GM12875 (cell line): ENCODE results near the gene FOXN3.

Experiments
- H3K4me3 ChIP-seq: one replicate; pipeline ENCODE4 v1.5.1; 2011; ENCODE audit warnings: low read depth, low read length, control low read depth
- TF ChIP-seq, protein P1 (sequence below): IDR thresholded peaks from 2 replicates; pipeline ENCODE4 v1.5.1; 2011; ENCODE audit warnings: low read depth, mild to moderate bottlenecking, control low read depth, inconsistent platforms, low read length, moderate library complexity, borderline replicate concordance; ENCODE audit not compliant: insufficient read depth

The FOXN3 gene

DNA sequence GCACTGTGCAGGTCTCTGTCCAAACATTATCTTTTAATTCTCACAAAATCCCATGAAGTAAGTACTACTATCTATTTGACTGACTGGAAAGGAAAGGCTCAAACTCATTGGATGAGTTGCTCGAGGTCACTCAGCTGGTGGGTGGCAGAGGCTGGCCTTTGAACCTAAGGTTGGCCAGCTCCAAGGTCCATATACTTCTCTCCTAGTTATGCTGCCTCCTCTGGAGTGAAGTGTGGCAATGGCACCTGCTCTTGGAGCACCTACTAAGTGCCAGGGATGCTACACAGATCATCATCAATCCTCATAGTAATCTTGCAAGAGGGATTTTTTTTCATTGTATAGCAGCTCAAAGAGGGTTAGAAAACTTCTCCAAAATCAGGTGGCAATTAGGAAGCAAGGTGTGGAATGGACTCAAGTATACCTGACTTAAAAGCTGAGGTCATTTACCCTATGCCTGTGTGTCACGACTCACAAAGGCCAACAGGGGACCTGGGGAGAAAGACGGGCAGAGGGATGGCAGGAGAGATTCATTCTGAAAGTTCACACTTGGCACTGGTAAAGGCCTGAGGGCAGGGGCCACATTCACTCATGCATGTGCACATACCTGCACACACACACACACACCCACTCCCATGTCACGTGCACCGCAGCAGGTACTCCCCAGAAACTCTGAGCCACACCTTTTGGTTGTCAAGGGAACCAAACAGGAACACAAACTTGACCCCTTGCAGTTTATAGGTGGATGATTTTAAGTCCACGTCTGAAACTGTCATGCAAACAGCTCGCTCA, 146.4 kb downstream of the FOXN3 start:
- H3K4me3 ChIP-seq = no peak overlapping the region
- TF ChIP-seq, protein P1, sequence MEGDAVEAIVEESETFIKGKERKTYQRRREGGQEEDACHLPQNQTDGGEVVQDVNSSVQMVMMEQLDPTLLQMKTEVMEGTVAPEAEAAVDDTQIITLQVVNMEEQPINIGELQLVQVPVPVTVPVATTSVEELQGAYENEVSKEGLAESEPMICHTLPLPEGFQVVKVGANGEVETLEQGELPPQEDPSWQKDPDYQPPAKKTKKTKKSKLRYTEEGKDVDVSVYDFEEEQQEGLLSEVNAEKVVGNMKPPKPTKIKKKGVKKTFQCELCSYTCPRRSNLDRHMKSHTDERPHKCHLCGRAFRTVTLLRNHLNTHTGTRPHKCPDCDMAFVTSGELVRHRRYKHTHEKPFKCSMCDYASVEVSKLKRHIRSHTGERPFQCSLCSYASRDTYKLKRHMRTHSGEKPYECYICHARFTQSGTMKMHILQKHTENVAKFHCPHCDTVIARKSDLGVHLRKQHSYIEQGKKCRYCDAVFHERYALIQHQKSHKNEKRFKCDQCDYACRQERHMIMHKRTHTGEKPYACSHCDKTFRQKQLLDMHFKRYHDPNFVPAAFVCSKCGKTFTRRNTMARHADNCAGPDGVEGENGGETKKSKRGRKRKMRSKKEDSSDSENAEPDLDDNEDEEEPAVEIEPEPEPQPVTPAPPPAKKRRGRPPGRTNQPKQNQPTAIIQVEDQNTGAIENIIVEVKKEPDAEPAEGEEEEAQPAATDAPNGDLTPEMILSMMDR = no peak

DNA sequence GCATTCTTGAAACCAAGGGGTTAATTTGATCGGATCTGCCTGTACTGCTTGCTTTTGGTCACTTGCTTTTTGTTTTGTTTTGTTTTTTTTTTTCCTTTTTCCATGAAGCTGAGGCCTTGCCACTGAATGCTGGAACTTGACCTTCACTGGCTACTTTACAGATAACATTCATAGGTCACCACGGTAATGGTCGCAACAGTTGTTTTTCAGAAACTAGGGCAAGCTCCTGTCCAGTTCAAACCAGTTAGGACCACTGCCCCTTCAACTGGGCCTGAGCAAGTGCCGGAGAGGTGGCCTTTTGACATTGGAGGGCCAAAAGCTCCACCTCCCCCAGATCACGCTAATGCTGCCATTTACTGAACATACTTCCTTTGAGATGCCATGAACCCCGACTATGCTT, 147.6 kb downstream of the FOXN3 start:
- TF ChIP-seq, protein P1 = no peak
- H3K4me3 ChIP-seq = no peak overlapping the region

DNA sequence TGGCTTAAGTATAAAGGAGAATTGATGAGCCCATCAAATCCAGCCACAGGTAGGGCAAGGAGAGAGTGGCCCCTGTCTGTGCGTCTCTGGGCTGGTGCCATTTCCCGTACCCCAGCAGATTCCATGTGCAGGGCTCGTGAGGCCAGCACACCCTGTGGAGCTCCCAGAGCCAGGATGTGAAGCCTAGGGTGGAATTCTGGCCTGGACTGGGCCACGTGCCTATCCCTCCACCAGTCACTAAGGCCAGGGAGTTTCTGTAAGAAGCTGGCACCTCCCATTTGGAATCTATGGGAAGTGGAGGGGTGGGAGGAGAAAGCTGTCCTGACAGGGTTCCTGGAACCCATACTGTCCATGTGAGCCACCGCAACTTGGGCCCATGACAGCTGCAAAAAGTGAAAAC, 148.5 kb downstream of the FOXN3 start:
- TF ChIP-seq, protein P1 = no peak
- no peak overlapping the region for H3K4me3 ChIP-seq

DNA sequence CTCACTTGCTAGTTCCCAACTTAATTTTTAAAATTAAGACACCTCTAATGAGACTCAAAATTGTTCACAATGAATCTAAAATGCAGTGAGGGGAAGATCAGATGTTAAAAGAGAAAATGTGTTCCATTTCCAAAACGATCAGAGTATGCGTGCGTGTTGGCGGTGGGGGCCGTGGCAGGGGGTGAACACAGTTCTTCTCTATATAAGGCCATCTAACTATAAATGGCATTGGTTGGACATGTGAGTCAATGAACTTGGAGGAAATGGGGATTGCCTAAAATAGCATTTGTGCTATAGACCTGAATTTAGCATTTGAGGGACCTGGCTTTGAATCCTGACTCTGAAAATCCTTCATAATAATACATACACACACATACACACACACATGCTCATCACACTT, 149.4 kb downstream of the FOXN3 start:
- TF ChIP-seq, protein P1 = no peak
- H3K4me3 ChIP-seq = no peak overlapping the region

DNA sequence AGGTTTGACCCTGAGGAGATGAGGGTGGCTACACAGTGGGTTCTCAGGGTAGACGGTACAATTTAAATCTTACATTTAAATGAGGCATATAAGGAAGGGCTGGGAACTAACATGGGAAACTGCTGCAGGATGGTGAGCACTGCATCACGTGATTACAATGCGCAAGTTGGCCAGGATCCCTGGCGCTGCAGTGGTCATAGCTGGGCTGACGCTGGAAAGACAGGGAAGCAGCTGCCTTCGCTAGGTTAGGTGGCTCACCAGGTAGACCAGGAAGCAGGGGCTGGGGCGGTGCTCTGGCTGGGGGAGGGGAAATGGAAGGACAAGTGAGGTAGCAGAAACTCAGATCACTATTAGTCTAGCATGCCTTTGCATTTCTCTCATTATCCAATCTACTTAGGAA, 149.9 kb downstream of the FOXN3 start:
- no peak overlapping the region for H3K4me3 ChIP-seq
- TF ChIP-seq, protein P1 = no peak

DNA sequence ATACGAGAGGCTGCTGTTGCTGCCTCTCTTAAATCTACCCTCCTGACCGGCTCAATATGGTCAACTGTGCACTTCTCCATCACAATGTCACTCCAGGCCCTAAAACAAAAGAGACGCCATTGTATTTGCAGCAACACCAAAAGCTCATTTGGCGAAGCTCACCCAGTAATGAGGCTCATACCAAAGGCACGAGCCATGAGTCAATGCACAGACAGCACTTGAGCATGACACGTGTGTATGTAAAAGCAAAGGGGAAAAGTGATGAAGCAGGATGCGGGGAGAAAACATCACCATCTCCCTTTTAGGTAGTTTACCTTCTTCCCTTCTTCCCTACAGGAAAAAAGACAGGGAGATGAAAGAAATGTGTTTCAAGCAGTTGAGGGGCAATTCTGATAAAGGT, 150.3 kb downstream of the FOXN3 start:
- TF ChIP-seq, protein P1 = no peak
- H3K4me3 ChIP-seq = no peak overlapping the region

DNA sequence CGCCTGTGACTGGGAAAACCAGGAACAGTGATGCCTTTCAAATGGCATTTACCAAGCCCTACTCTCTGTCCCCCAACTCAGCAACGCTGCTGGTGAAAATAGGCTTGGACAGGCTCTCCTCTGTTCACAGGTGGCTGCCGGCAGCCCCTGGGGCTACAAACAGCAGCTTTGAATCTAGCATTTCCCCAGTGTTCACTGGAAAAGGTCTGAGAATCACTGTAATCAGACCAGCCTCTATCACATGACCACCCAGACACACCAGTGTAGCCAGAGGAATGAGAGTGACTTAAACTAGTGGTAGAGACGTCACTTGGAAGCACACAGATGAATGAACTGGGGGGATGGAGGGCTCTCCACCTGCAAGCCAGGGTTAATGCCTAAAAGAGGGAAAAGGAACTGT, 151.8 kb downstream of the FOXN3 start:
- TF ChIP-seq, protein P1 = no peak
- H3K4me3 ChIP-seq = no peak overlapping the region
